Heart left ventricle (tissue), 13 donors: Measurements from ENCODE around the gene NUDCD3.

ENCODE experiments used
- POLR2A ChIP-seq, 2 donors: fragments of 450-650 bp; IDR thresholded peaks; one replicate each; pipeline ENCODE4 v1.6.1; 2017; ENCODE audit warnings: antibody characterized with exemption in 2 of 2, mild to moderate bottlenecking in 2 of 2, moderate library complexity in 2 of 2
- TF ChIP-seq, protein P1 (sequence below), 12 donors: fragments of 200-600 bp; sonication (generic) in 4 of 12; IDR thresholded peaks; one replicate each; pipeline versions ENCODE4 v1.5.0 to v1.8.0; 2018 to 2022; ENCODE audit warnings: antibody characterized with exemption in 12 of 12, mild to moderate bottlenecking in 5 of 12
- donor health status: ischemic (EF 13 %, LVEDD 7.1; RV severe dilation, severe dysfunction).
- donor health status: DM: no; HTN: yes; CAD: no.
- donor health status: DM: no; HTN: no; CAD: no.
- donor health status: ischemic (EF 25% LVEDD 6.9; RV normal size, moderate dysfunction).
- donor health status: ischemic (EF 25% LVEDD 5.7; RV mildly dilated, moderate dysfunction).
- donor health status: ischemic (EF 35%, LVEDD 5.7; RV mildly dilated, moderate dysfunction).
- donor health status: nonischemic (EF 11% LVEDD 7.7; RV severe dilation, severe dysfunction).
- donor health status: DM: yes; HTN: yes; CAD: no.
- donor health status: PGD.
- donor health status: ischemic (EF 29% LVEDD 5.4; RV normal size, mild dysfunction).
- donor health status: nonischemic (EF 23%, LVEDD 6.1; RV moderate dilation, normal function).

DNA sequence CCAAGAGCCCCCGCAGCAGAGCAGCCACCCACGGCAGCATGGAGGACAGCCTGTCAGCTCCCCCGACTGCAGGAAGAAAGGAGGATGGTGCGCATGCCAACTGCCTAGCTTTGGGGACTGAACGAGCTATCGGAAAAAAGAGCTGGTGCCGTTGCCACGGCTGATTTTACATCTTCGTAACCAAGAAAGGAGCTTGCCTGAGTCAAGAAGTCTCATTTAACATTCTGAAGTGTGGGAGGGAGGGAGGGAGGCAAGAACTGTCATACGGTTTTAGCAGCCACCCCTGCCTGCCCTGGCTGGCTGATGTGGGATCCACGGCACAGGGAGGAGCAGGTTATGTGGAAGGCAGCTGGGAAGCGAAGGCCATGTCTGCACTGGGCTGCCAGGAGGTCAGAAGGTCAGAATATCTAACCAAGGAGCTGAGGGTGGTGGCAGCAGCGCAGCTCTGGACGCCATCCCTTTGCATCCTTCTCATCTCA, 90.4 kb downstream of the NUDCD3 start:
- TF ChIP-seq, protein P1, sequence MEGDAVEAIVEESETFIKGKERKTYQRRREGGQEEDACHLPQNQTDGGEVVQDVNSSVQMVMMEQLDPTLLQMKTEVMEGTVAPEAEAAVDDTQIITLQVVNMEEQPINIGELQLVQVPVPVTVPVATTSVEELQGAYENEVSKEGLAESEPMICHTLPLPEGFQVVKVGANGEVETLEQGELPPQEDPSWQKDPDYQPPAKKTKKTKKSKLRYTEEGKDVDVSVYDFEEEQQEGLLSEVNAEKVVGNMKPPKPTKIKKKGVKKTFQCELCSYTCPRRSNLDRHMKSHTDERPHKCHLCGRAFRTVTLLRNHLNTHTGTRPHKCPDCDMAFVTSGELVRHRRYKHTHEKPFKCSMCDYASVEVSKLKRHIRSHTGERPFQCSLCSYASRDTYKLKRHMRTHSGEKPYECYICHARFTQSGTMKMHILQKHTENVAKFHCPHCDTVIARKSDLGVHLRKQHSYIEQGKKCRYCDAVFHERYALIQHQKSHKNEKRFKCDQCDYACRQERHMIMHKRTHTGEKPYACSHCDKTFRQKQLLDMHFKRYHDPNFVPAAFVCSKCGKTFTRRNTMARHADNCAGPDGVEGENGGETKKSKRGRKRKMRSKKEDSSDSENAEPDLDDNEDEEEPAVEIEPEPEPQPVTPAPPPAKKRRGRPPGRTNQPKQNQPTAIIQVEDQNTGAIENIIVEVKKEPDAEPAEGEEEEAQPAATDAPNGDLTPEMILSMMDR (IDR thresholded peaks at IDR 0.05): no peak
- no peak for TF ChIP-seq POLR2A (IDR thresholded peaks at IDR 0.05)
